Stimulated activated CD4-positive, alpha-beta T cell treated with anti-CD3 and anti-CD28 coated beads, Interleukin-15, amount 100 ng/mL, for 24 hours (primary cell): Measurements from ENCODE around the gene TPPP3.
"Not testable (repeated sequence)": the region's sequence is repeated elsewhere in the genome, so short reads cannot be mapped to it uniquely, and the experiment has no call there.

Experiments
- DNase-seq: peaks from one replicate; pipeline ENCODE4 v3.0.0-alpha.2; 2020

The TPPP3 gene

DNA sequence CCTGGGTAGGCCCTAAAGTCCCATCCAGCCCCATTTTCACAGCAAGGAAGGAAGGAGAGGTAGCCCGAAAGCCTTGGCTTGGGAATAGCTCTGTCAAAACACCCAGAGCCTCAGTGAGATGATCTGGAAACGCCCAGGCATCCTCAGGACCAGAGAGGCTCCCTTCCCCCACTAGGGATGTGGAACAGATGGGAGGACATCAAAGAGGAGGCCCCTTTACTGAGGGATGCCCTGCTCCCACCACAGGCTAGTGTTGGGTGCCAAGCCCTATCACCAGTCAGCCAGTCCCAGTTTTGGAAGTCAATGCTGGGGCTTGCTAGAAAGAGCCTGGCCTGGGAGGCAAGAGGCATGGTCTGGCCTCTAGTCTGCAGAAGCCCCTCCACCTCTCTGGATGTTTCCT lies 4.7 kb downstream of the TPPP3 start:
- DNase-seq, result no peak

DNA sequence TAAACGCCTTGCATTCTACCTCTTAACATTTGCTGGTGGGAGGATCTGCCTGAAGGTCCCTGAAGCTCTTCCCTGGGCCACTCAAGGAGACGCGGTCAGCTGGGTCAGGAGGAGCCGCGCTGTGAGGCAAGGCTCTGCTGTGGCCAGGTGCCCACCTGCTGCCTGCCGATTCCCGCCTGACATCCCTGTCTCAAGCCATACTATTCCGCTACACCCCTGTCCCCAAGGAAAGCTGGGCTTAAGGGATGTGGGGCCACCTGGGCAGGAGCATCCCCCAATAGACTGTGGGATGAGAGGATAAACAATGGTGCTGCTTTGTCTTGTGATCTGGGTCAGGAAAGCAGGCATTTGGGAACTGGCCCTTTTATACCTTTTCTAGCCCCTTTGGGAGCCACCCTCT lies 5.1 kb downstream of the TPPP3 start:
- DNase-seq, result no peak

DNA sequence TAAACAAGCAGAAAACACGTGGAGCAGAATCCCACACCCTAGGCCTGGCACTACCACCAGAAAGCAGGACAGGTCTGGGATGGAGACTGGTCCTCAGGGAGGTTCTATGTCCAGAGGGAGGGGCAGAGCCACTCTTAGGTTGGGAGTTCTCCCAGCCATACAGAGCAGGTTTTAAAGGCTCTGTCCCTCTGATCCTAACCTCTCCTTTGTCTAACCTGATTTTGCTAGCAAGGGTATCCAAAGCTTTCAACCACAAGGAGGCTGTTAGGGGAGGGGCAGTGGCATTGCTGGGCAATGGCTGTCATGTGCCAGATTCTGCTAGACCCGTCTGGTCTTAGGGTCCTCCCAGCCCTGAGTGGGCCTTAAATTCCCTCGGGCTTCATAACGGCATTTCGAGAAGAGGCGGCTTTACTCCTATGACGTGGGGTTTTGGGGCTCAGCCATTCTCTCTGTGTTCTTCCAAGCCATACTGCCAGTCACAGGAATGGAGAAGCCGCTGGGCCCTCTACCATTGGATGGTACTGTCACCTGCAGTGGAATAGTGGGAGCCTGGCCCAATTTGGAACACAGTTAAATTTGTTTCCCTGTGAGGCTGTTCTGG lies 5.7 kb downstream of the TPPP3 start:
- no peak for DNase-seq

DNA sequence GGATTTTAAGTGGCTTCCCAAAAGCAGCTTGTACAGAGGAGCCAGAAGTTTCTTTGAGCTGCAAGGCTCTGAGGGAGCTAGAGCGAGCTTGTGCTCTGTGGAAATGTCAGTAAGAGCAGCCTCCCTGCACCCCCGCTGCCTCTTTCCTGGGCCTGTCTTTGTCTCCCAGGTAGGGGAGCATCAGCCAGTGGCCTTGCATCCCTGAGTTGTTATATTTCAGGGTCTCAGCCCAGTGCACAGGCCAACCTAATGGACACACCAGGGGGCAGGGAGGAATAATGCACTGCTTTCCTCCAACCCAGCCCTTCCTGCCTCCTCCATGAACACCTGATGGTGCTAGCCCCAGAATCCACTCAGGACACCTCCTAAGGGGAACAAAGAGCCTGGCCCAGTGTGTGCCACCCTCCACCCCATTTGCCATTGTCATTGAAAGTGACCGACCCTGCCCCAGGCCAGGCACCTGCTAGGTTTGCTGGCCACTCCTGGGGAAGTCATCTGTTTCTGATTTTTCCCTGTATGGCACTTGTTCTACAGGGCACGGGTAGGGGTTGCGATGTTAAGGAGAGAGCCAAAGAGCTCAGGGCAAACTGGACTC lies 6.3 kb downstream of the TPPP3 start:
- DNase-seq, result no peak

DNA sequence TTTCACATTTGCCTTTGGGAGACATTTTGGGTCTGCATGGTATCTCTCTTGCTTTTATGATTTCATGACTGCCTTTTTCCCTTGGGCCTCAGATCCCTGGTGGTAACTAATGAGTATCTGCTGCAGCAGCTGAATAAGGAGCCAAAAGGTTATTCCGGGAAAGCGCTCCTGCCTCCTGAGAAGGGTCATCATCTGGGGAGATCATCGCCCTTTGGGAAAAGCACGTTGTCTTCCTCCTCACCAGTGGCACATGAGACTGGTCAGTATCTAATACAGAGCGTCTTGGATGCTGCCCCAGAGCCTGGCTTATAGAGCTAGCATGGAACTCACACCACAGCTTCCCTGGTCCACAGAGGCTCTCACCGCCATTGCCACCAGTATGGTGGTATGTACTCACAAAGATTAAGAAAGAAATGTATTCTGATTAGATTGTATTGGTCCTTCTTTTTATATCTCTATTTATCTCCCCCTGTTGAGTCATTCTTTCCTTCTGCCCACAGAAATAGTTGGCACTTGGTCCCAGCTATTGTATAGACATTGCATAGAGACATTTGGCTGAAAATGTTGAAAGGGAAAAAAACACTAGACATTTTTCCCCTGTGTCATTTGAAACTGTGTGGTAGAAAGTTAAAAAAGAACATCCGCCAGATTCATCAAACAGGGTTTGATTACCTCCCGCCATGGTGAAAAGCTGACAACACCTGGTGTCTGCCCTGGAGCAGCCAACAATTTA lies 8.4 kb downstream of the TPPP3 start:
- no peak for DNase-seq

DNA sequence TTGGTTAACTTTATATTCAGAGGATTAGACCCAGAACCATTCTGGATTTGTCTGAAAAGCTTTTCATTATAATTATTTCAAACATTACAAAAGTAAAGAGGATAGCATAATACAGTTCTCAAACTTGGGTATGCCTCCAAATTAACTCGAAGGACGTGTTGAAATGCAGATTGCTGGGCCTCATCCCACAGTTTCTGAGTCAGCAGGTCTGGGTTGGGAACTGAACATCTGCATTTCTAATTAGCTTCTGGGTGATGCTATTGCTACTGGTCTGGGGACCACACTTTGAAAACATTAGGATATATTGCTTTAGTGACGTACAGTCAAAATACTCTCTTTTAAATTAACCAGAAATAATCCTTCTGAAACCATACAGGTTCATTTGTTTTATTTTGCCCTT lies 10.0 kb downstream of the TPPP3 start:
- DNase-seq, result no peak

DNA sequence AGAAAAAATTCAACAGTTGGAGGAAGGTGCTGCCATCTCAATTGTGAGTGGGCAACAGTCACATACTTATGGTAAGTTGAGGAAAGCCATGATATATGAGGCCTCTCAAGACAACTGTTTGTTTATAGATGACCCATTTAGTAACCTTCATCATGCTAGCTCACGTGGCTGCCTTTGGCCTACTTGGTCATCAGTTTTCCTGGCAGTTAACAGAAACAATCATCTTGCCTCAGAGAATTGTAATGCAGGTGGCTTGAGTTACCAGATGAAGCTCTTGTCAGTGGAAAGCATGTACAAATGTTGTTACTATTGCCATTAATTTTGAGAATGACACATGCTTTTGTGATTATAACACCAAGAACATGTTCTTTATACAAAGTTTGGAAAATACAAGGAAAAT lies 14.7 kb downstream of the TPPP3 start:
- no peak for DNase-seq

DNA sequence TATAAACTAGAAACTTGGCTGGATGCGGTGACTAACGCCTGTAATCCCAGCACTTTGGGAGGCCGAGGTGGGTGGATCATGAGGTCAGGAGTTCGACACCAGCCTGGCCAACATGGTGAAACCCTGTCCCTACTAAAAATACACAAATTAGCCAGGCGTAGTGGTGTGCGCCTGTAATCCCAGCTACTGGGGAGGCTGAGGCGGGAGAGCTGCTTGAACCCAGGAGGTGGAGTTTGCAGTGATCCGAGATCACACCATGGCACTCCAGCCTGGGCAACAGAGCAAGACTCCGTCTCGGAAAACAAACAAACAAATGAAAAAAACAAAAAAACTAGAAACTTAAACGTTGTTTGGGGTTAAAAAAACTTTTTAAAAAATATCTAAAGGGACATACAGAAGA lies 17.3 kb downstream of the TPPP3 start:
- DNase-seq, result not testable (repeated sequence)

DNA sequence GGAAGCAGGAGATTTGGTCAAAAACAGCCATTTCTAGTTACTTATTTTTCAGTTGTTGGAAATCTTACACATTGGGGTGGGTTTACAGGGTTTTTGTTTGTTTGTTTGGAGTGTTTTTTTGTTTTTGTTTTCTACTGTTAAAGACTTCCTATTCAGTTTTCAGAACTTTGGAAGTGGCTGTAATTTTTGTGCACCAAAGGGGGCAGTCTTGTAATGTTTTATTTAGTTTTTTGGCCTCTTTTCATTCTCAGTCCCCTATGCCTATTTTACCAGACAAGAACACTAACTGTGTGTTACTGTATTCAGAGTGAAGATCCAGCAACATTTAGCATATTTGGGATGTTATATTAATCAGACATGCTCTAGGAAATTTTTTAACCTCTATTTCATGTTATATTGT lies 20.6 kb downstream of the TPPP3 start:
- no peak for DNase-seq

DNA sequence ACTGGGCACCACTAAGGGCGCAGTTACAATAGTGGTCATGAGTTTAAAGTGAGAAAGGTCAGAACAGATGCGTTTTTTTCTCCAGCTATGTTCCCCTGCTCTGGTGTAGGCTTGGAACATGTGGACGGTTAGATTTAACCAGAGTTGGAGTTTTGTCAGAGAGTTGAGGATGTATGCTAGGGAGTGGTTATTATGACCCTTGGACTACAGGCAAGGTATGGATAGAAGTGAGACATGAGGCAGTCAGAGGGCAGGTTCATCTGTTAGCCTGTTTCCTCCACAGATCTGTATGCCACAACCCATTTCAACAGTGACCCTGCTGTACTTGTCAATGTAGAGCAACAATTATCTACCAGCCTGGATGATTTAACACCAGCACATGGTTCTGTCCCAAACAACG lies 22.6 kb downstream of the TPPP3 start:
- DNase-seq, result no peak

DNA sequence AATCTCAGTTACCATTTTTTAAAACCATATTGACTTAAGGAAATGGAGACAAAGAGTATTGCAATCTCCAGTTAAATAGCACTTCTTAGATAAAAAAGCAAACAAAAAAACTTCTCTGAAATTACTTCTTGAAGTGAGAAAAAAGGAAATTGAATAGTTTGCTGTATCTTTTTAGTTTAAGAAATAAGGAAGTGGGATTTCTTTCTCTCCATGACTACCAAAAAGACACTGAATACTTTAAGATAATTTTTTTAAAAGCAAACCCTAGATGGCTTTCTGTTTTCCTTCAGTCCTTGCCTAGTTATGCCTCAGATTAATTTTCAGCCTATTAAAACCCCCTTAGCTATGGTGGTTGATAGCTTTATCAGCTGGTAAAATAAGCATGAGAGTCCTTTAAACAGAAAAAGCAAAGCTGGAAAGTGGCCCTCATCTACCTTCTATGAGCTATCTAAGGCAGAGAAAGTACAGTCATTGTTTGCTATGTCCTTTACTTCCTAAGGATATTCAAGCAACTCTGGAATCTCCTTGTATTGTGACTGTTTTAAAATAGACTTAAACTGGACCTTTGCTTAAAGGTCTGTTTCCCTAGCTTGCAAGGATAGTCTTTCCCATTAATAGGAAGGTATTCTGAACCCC lies 28.6 kb downstream of the TPPP3 start:
- DNase-seq, result no peak

DNA sequence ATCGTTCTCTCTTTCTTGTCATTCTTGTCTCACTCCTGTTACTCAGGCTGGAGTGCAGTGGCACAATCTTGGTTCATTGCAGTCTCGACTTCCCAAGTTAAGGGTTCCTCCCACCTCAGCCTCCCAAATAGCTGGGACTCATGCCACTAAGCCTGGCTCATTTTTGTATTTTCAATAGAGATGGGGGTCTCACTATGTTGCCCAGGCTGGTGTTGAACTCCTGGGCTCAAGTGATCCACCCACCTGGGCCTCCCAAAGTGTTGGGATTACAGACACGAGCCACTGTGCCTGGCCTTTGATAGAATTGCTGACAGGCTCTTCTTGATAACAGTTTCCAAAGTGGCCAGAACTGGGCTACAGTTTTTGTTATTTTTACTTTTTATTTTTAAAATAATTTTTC lies 32.3 kb downstream of the TPPP3 start:
- no peak for DNase-seq

DNA sequence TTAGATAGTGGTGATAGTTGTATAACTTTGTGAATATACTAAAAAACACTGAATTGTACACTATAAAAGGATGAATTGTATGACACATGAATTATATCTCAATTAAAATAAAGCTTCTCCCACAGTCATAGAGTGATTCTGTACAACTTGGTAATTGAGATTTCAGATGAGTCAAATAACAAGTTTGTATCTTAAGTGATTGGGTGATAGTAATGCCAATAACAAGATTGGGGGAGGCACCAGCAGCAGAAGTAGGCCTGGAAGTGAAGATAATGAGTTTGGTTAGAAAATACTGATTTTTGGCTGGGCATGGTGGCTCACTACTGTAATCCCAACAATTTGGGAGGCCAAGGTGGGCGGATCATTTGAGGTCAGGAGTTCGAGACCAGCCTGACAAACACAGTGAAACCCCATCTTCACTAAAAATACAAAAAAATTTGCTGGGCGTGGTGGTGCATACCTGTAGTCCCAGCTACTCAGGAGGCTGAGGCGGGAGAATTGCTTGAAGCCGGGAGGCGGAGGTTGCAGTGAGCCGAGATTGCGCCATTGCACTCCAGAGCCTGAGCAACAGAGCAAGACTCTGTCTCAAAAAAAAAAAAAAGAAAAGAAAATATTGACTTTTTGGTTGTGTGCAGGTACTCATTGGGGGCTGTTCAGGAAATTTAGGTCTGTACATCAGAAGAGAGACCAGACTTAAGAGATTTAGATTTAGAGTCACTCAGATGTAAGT lies 33.6 kb downstream of the TPPP3 start:
- not testable (repeated sequence) for DNase-seq

DNA sequence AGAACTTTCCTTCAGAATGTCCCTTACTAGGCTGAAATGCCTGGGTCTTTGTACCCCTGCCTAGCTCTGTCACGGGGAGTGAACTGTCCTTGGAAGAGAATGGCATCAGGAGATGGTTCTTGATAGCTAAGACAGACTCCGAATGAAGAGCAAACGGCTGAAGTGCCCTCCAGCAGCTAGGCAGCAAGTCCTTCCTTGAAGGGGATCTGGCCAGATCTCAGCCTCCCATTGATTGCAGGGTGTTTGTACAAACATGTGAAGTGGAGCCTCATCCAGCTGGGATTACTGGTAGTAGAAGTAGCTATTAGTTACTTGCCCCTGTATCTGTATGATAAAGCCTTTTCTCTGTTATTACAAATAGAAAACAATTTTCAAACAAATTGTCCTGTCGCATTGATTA lies 35.7 kb downstream of the TPPP3 start:
- no peak for DNase-seq

DNA sequence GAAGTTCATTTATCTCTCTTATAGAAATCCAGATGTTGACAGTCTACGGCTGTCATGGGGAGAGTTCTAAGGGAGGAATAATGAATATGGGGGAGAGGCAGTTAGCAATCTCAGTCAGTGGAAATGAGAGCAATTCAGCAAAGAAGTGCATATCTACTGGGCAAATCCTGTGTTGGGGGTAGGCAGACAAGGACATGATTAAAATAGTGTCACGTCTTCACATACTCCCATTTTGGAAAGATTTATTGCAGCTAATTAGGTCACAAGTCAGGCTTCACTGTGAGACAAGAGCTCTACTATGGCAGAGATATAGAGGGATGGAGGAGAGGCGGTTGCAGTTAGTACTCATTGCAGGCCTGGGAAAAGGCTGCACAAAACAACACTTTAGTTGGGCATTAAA lies 36.9 kb downstream of the TPPP3 start:
- no peak for DNase-seq

DNA sequence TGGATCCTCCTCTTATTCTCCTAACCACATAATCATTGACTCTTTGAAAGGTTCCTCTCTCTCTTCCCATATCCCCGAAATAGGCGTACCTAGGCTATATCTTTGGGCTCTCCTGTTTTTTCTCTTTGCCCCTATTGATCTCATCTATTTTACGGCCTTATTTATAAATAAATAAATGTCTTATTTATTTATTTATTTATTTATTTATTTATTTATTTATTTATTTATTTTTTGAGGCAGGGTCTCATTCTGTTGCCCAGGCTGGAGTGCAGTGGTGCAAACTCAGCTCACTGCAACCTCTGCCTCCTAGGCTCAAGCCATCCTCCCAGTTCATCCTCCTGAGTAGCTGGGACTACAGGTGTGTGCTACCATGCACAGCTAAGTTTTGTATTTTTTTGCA lies 40.8 kb downstream of the TPPP3 start:
- DNase-seq, result not testable (repeated sequence)

DNA sequence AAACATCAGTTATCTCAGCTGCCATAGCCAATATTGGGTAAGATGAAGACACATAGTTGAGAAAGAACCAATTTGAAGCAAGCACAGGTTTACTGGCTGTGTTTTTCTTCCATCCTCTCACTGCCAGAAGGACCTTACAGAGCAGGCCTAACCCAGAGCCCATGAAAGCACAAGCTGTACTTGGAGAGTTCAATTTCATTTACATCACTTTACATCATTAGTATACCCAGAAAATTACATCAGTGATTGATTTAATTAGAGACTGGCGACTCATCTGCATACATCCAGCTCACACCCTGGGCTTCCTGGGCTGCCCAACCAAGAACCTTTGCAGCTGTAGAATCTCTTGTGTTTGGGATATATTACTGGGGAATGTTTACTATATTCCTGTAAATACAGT lies 43.0 kb downstream of the TPPP3 start:
- no peak for DNase-seq

DNA sequence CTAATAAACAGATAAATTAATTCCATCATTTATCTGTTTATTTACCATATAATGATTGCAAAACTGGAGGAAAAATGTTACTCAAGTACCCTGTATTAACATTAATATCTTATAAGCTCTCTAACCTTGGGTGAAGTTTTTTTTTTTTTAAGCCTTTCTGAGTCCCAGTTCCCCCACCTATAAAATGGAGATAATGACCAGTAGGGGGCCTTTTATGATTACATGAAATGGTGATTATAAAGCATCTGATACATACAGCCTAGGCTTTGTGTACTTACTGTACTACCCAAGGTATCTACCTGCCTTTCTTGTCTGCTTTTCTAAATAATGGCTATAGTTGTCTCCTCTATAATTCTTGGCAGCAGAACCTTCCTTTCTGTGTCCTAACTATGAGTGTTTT lies 44.1 kb downstream of the TPPP3 start:
- no peak for DNase-seq

DNA sequence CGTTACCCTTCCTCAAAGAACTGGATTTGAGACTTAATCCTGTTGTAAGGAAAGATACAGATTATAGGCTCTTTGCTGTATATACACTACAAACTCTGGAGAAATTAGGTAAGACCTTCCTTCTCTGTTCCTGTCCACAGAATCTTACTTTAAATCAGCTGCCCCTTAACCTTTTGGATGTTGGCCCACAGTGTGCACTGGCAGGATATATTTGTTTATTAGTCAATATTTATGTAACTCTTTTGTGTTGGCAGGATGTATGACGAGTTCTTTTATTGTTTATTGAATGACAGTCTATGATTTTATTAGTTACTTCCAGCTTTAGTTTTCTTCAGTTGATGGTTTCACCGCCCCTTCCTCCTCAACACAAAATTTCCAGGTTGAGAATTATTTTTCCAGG lies 47.0 kb downstream of the TPPP3 start:
- no peak for DNase-seq

DNA sequence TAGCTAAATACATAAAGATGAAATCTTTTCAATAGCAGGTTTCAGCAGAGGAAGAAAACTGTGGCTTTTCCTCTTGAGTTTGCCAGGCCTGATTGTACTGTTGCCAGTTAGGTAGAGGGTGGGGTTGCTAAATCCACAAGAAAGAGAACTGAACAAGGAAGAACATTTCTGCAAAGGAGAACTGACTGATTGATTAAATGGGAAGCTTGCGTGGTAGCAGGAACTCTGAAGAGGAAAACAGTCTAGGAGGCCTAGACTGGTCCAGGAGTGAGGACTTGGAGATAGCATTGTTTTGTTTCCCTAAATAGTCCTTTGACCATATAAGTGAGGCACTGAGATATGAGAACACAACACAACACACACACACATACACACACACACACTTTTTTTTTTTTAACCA lies 47.9 kb downstream of the TPPP3 start:
- no peak for DNase-seq

DNA sequence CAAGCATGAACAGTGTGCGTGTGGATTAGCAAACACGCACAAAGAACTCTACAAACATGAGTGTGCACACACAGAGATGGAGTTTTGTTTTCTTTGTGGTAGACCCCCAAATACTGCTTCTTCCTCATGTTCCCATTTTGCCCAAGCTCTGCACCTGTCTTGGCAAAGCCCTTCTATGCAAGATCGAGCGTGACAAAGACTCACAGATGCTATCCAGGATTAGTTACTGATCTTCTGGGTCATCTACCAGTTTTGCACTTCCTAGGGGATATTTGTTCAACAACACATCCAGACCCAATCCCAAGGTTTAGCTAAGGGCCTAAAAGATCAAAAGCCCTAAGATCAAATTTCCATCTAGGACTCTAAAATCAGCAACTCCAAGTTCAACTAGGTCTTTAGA lies 50.7 kb downstream of the TPPP3 start:
- DNase-seq, result no peak

DNA sequence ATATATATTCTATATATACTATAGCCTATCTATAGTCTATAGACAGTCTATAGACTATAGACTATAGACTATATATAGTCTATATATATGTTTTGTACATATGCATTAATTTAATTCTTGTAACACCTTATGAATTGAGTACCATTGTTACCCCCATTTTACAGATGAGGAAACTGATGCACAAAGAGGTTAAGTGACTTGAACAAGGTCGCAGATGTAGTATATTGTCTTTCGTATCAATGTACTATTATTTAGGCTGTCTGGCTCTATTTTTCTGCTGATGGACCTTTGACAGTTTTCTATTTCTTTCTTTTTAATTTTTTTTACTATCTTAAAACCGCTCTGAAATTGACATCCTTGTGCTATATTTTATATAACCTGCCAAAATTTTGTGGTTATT lies 52.0 kb downstream of the TPPP3 start:
- DNase-seq, result no peak
